SU-DHL-6 (cell line): ENCODE results near the gene RASA3.

ENCODE experiments used
- H2AFZ ChIP-seq: fragments of 200-600 bp; sonication (generic); 2 replicates; pipeline ENCODE4 v1.6.1; 2014; ENCODE audit warnings: low read depth, mild to moderate bottlenecking, moderate library complexity, mixed read lengths, antibody characterized with exemption, low read length; ENCODE audit not compliant: severe bottlenecking
- H3F3A ChIP-seq: fragments of 200-600 bp; shearing (Covaris generic); 2 replicates; pipeline ENCODE4 v1.6.0; 2016; ENCODE audit warnings: antibody characterized with exemption, mild to moderate bottlenecking; ENCODE audit not compliant: insufficient read depth
- H3K27ac ChIP-seq: fragments of 200-600 bp; sonication (generic); 2 replicates; pipeline ENCODE4 v1.5.1; 2016; ENCODE audit warnings: low read depth, mild to moderate bottlenecking, low read length, moderate library complexity, mixed read lengths
- H3K27me3 ChIP-seq: fragments of 200-600 bp; sonication (generic), shearing (Covaris generic); 2 replicates; pipeline ENCODE4 v1.6.0; 2014; ENCODE audit warnings: mild to moderate bottlenecking, low read length
- H3K36me3 ChIP-seq: fragments of 200-600 bp; sonication (generic); 2 replicates; pipeline ENCODE4 v1.6.1; 2014; ENCODE audit warnings: mild to moderate bottlenecking, low read length, mixed read lengths
- H3K4me2 ChIP-seq: fragments of 300-600, 200-600 bp; shearing (Covaris generic), sonication (generic); 2 replicates; pipeline ENCODE4 v1.6.0; 2014; ENCODE audit warnings: low read length, low read depth, mild to moderate bottlenecking; ENCODE audit not compliant: poor library complexity, severe bottlenecking
- H3K4me3 ChIP-seq: fragments of 200-600 bp; sonication (generic); 2 replicates; pipeline ENCODE4 v1.5.1; 2014; ENCODE audit warnings: antibody characterized with exemption, low read length, mild to moderate bottlenecking, mixed read lengths; ENCODE audit not compliant: insufficient read depth, poor library complexity, severe bottlenecking
- H3K79me2 ChIP-seq: fragments of 200-600 bp; sonication (generic); 2 replicates; pipeline ENCODE4 v1.6.1; 2014; ENCODE audit warnings: mild to moderate bottlenecking, low read length, moderate library complexity; ENCODE audit not compliant: insufficient read depth
- H3K9ac ChIP-seq: fragments of 200-600 bp; sonication (generic); 2 replicates; pipeline ENCODE4 v1.7.0; 2014; ENCODE audit warnings: mild to moderate bottlenecking, low read length
- H3K9me2 ChIP-seq: fragments of 200-600 bp; sonication (generic); replicated peaks from 2 replicates; pipeline ENCODE4 v1.6.1; 2014; ENCODE audit warnings: low read length; ENCODE audit not compliant: insufficient read depth
- H3K9me3 ChIP-seq: fragments of 200-600 bp; sonication (generic); 2 replicates; pipeline ENCODE4 v1.6.1; 2014; ENCODE audit warnings: low read length, mixed read lengths; ENCODE audit not compliant: insufficient read depth
- H4K20me1 ChIP-seq: fragments of 200-600 bp; sonication (generic); 2 replicates; pipeline ENCODE4 v1.6.1; 2014; ENCODE audit warnings: low read depth, mild to moderate bottlenecking, antibody characterized with exemption, low read length, moderate library complexity, mixed read lengths
- EZH2phosphoT487 ChIP-seq: fragments of 200-600 bp; sonication (generic), shearing (Covaris generic); conservative IDR thresholded peaks from 2 replicates; pipeline ENCODE4 v1.6.1; 2018; ENCODE audit warnings: mild to moderate bottlenecking, antibody characterized with exemption, low read length, moderate library complexity, mixed read lengths
- TF ChIP-seq, protein P1 (sequence below): fragments of 200-600 bp; sonication (generic); IDR thresholded peaks from one replicate; pipeline ENCODE4 v1.5.1; 2017; ENCODE audit warnings: antibody characterized with exemption, mild to moderate bottlenecking, low read length, moderate library complexity; ENCODE audit not compliant: insufficient read depth, poor library complexity, severe bottlenecking

The RASA3 gene

DNA sequence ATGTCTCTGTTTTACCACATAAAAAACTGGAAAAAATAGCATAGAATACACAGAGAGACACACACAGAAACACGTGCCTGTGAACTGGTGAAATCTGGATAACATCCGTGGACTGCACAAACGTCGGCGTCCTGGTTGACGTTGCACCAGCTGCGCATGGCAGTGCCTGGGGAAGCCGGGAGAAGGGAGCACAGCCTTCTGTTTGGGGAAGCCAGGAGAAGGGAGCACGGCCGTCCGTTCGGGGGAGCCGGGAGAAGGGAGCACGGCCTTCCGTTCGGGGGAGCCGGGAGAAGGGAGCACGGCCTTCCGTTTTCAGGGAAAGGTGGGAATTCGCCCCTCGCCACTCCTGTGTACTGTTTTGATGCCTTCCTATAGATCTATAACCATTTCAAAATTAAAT is 94.7 kb downstream of the RASA3 start:
- Histone ChIP-seq H3K9me2 (no peaks in the 10 kb centered on the region), H2AFZ (no peak overlapping the region), H3K36me3 (no peaks in the 10 kb centered on the region), H3K27ac (no peak overlapping the region), H3K4me2 (no peak overlapping the region), H3K4me3 (no peak overlapping the region), H3K79me2 (no peaks in the 10 kb centered on the region), H3K9ac (no peak overlapping the region), H3K9me3 (no peaks in the 10 kb centered on the region), H3F3A (no peaks in the 10 kb centered on the region), H3K27me3 (no peaks in the 10 kb centered on the region), H4K20me1 (no peaks in the 10 kb centered on the region)
- TF ChIP-seq, protein P1, sequence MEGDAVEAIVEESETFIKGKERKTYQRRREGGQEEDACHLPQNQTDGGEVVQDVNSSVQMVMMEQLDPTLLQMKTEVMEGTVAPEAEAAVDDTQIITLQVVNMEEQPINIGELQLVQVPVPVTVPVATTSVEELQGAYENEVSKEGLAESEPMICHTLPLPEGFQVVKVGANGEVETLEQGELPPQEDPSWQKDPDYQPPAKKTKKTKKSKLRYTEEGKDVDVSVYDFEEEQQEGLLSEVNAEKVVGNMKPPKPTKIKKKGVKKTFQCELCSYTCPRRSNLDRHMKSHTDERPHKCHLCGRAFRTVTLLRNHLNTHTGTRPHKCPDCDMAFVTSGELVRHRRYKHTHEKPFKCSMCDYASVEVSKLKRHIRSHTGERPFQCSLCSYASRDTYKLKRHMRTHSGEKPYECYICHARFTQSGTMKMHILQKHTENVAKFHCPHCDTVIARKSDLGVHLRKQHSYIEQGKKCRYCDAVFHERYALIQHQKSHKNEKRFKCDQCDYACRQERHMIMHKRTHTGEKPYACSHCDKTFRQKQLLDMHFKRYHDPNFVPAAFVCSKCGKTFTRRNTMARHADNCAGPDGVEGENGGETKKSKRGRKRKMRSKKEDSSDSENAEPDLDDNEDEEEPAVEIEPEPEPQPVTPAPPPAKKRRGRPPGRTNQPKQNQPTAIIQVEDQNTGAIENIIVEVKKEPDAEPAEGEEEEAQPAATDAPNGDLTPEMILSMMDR: no peak
- TF ChIP-seq EZH2phosphoT487: no peak

DNA sequence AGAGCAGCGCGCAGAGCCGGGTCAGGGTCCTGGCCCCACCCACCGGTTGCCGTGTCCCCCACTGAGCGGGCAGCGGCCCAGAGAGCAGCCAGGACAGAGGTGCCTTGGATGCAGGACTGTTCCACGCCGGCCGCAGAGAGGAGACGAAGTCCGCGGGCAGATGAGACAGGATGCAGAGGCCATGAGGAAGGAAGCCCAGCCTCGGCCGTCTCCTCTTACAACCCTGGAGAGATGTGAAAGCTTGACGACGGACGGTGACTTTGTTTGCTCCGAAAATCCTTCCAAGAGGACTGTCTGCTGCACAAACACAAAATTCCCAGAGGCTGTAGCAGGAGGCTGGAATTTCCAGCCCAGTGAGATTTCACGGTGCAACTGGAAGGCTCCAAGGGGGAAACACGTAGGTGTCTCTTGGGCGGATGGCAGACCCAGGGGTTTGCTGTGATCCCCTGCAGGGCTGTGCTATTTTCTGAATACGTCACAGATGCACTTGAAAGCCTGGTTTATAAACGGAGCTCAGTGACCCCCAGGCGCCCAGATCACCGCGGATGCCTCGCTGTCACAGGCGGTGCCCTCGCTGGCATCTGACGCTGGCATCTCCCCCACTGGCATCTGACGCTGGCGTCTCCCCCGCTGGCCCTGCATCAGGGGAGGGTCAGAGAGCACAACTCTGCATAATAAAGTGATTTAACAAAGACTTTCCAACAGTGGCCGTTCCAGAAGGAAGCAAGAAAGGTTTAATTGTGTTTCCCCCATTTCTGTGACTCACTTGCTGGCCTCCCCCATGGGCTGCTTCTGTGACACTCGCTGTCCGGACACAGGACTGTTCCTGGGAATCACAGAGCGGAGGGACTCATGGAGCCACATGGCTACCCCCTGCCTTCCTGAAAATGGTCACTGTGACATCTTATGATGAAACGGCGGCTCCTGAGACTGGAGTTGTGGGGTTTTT is 96.6 kb downstream of the RASA3 start:
- Histone ChIP-seq H4K20me1 (no peaks in the 10 kb centered on the region), H3K4me2 (no peak overlapping the region), H3K27me3 (no peaks in the 10 kb centered on the region), H3F3A (no peaks in the 10 kb centered on the region), H3K79me2 (no peaks in the 10 kb centered on the region), H3K9me3 (peaks cover 6% of the 10 kb centered on the region; the same call in 1 of the 2 replicates), H3K9me2 (no peaks in the 10 kb centered on the region), H3K4me3 (no peak overlapping the region), H2AFZ (no peak overlapping the region), H3K27ac (no peak overlapping the region), H3K9ac (no peak overlapping the region), H3K36me3 (no peaks in the 10 kb centered on the region)
- TF ChIP-seq, protein P1: no peak
- TF ChIP-seq EZH2phosphoT487: no peak

DNA sequence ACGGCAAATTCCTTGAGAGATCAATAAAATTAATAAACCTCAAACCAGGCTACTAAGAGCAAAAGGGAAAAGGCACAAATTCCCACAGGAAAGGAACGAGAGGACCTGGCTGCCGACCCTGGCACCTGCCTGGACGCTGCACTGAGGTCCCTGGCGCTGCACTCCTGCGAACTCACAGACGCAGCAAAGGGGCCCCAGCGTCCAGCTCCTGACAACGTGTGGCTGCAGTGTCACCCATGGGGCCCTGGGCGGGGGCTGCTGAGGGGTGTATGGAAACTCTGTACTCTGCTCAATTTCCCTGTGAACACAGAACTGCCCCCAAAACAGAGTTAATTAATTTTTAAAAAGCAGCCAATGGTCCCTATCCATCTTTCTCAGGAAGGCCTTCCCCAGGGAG is 97.2 kb downstream of the RASA3 start:
- Histone ChIP-seq H3K9ac (no peak overlapping the region), H3K27ac (no peak overlapping the region), H3K36me3 (no peaks in the 10 kb centered on the region), H3K4me3 (no peak overlapping the region), H3F3A (no peaks in the 10 kb centered on the region), H3K9me3 (peaks cover 9% of the 10 kb centered on the region; the same call in 1 of the 2 replicates), H4K20me1 (no peaks in the 10 kb centered on the region), H3K4me2 (no peak overlapping the region), H3K27me3 (no peaks in the 10 kb centered on the region), H3K79me2 (no peaks in the 10 kb centered on the region), H3K9me2 (no peaks in the 10 kb centered on the region), H2AFZ (no peak overlapping the region)
- TF ChIP-seq, protein P1: no peak
- TF ChIP-seq EZH2phosphoT487: no peak
